ENCODE measurements around the gene ABCC1. TPM values are rescaled to one million over a fixed set of nuclear protein-coding genes. Genes with fewer than 3 reads are reported as not detected.
A peak's percentile ranks its signal among the peaks of the same experiment; 100 is the strongest.

The ABCC1 gene
- total and polyA plus RNA-seq, 2 of the 4 experiments (the other 2 are of a cell fraction) = 39.4 to 66.0 TPM

GRCh38 chr16:16073001-16073545 lies 123.7 kb downstream of the ABCC1 start:
- no peaks in the 10 kb centered on the region for H3K9me3 ChIP-seq (ENCODE audit: control insufficient read depth, insufficient read depth, low read length)
- no peak overlapping the region for H3K4me2 ChIP-seq (ENCODE audit: low read depth, low read length)
- H2BK15ac ChIP-seq (ENCODE audit: low read depth, low read length) = no peak overlapping the region
- H3K23ac ChIP-seq (ENCODE audit: low read depth, low read length) = no peak overlapping the region
- ChIA-PET CTCF (no interaction called here), POLR2A (ENCODE audit: unreplicated experiment) (no interaction called here)
- H3K79me1 ChIP-seq (ENCODE audit: low read depth in 1 of 2, low read length in 2 of 2) = peaks cover 33 to 68% of the 10 kb centered on the region in 2 experiments
- in situ Hi-C loops (cut with MboI; ENCODE audit: low sequenced_read_pairs) (no loop called here), intact Hi-C loops (cut with micrococcal nuclease) (no loop called here), dilution Hi-C loops (cut with HindIII; ENCODE audit: low sequenced_read_pairs, unreplicated experiment) (no loop called here)
- no peak overlapping the region for H3K4me3 ChIP-seq (ENCODE audit: insufficient read depth, low read depth, low read length)
- H3K27ac ChIP-seq (ENCODE audit: insufficient read depth, low read length) = peak overlapping the region; percentile 1; the same call in 1 of the 2 replicates
- peak overlapping the region in 1 of 2 experiments; percentile 10; a peak in 2 of 4 replicates for H4K8ac ChIP-seq (ENCODE audit: low read depth in 2 of 2, low read length in 2 of 2)
- no peak overlapping the region for H3K9ac ChIP-seq (ENCODE audit: low read depth, low read length)
- no peak overlapping the region for H2AFZ ChIP-seq (replicated peaks; ENCODE audit: low read length, poor library complexity)
- peaks cover 71% of the 10 kb centered on the region for H3K36me3 ChIP-seq (ENCODE audit: control insufficient read depth, insufficient read depth, low read length)
- peaks cover 28% of the 10 kb centered on the region for H3K4me1 ChIP-seq (ENCODE audit: control insufficient read depth, insufficient read depth, low read length)
- DNase-seq (no peak), ATAC-seq (ENCODE audit: low read depth) (no peak)
- no peak overlapping the region; the same call in 1 of the 2 replicates for H2AK5ac ChIP-seq (ENCODE audit: low read depth, low read length)
- no peak overlapping the region for H2BK5ac ChIP-seq (ENCODE audit: low read depth, low read length, poor library complexity, severe bottlenecking)
- H3K9me1 ChIP-seq (ENCODE audit: insufficient read depth, low read length) = peaks cover 33% of the 10 kb centered on the region
- 100% methylated on average over 1 of the region's 2 CpGs; no CpG with 5 or more reads in 1 of the 2 experiments for WGBS, 2 experiments (ENCODE audit: extremely low coverage in 2 of 2, insufficient read length in 1 of 2)
- H4K91ac ChIP-seq (ENCODE audit: insufficient read depth, low read depth, low read length) = 0 out of 2 replicates have a peak overlapping the region, but pooled peaks have one; percentile 81
- peak overlapping the region; percentile 18; the same call in 1 of the 2 replicates for H2BK20ac ChIP-seq (ENCODE audit: low read depth, low read length)
- peak overlapping the region; percentile 12; the same call in 1 of the 2 replicates for H3K4ac ChIP-seq (ENCODE audit: low read depth, low read length)
- H4K20me1 ChIP-seq (ENCODE audit: insufficient read depth, low read length) = peaks cover 11% of the 10 kb centered on the region
- no peak overlapping the region for H3K14ac ChIP-seq (replicated peaks; ENCODE audit: low read depth, low read length)
- H3K56ac ChIP-seq (ENCODE audit: extremely low read depth, insufficient read depth, low read length) = no peak overlapping the region
- no peaks in the 10 kb centered on the region for H3K27me3 ChIP-seq (ENCODE audit: control insufficient read depth, insufficient read depth, low read length)
- peak overlapping the region; percentile 91; the same call in 1 of the 2 replicates for H2BK120ac ChIP-seq (ENCODE audit: low read depth, low read length)
- no peak overlapping the region for H3K18ac ChIP-seq (ENCODE audit: low read depth, low read length)
- no peak overlapping the region for H2AK9ac ChIP-seq (replicated peaks; ENCODE audit: low read depth, low read length, poor library complexity)
- H4K5ac ChIP-seq (ENCODE audit: low read depth, low read length) = peak overlapping the region; percentile 34; the same call in 1 of the 2 replicates
- BruUV-seq (replicated peaks) = no TSS peak
- TF ChIP-seq BHLHE40 (IDR thresholded peaks at IDR 0.05; ENCODE audit: low read depth, low read length) (no peak), RFX5 (IDR thresholded peaks at IDR 0.05; ENCODE audit: low read depth, low read length) (no peak), RAD21 (IDR thresholded peaks at IDR 0.05; ENCODE audit: low read length) (no peak), ELK1 (IDR thresholded peaks at IDR 0.05; ENCODE audit: borderline replicate concordance, low read depth, low read length) (no peak), MAFK (IDR thresholded peaks at IDR 0.05; ENCODE audit: low read depth, low read length) (no peak), CEBPB (IDR thresholded peaks at IDR 0.05; ENCODE audit: low read depth, low read length) (no peak), FOS (IDR thresholded peaks at IDR 0.05; ENCODE audit: low read depth, low read length) (no peak), NFE2L2 (IDR thresholded peaks at IDR 0.05; ENCODE audit: low read depth, low read length) (no peak), CTCF (conservative IDR thresholded peaks at IDR 0.05; ENCODE audit: low read depth, low read length) (no peak), RCOR1 (IDR thresholded peaks at IDR 0.05; ENCODE audit: insufficient replicate concordance, low read length) (no peak), USF2 (IDR thresholded peaks at IDR 0.05; ENCODE audit: low read depth, low read length) (no peak), CHD1 (IDR thresholded peaks at IDR 0.05; ENCODE audit: low read depth, low read length) (no peak), POLR2A (IDR thresholded peaks at IDR 0.05; ENCODE audit: low read depth, low read length) (no peak), SMC3 (IDR thresholded peaks at IDR 0.05; ENCODE audit: low read depth, low read length) (no peak), MXI1 (IDR thresholded peaks at IDR 0.05; ENCODE audit: borderline replicate concordance, low read depth, low read length) (no peak)

All from IMR-90 (cell line).